HG03469 (cell line): ENCODE results near the gene MLC1.

Experiments used
- ATAC-seq: cut with Tn5 transposase; IDR thresholded peaks from one replicate; pipeline ENCODE4 v1.9.1; 2021; ENCODE audit warnings: mild to moderate bottlenecking, moderate library complexity, moderate number of reproducible peaks; ENCODE audit not compliant: unreplicated experiment

The MLC1 gene

GRCh38 chr22:50017701-50018224 lies 67.5 kb downstream of the MLC1 start:
- no peak for ATAC-seq

GRCh38 chr22:50016988-50017700 lies 68.1 kb downstream of the MLC1 start:
- no peak for ATAC-seq

GRCh38 chr22:50016308-50016987 lies 68.8 kb downstream of the MLC1 start:
- no peak for ATAC-seq

- no peak for ATAC-seq
These were observed 69.5 kb downstream of the MLC1 start for GRCh38 chr22:50015451-50016307.

GRCh38 chr22:50014655-50015401 lies 70.4 kb downstream of the MLC1 start:
- ATAC-seq = no peak

- no peak for ATAC-seq
These were observed 71.1 kb downstream of the MLC1 start for GRCh38 chr22:50014053-50014501.

GRCh38 chr22:50012211-50013181 lies 72.7 kb downstream of the MLC1 start, which contains the start of gene IL17REL:
Gene IL17REL (minus strand): TSS chr22:50012765. CDS start chr22:50012646, 119 bp downstream.
- ATAC-seq = no peak

GRCh38 chr22:50011447-50012210 lies 73.6 kb downstream of the MLC1 start:
- no peak for ATAC-seq

GRCh38 chr22:50010676-50011446 lies 74.4 kb downstream of the MLC1 start:
- ATAC-seq = no peak

- no peak for ATAC-seq
These were observed 75.2 kb downstream of the MLC1 start for GRCh38 chr22:50009765-50010675.
